GM23338 (cell line): ENCODE measurements around the gene CDKN2D.

Source experiments
- CREB1 ChIP-seq: fragments of 250-450 bp; sonication (Bioruptor Pico); IDR thresholded peaks from 2 replicates; pipeline ENCODE4 v1.5.0; 2020; ENCODE audit warnings: low read depth, mild to moderate bottlenecking, moderate library complexity
- CTCF ChIP-seq, 2 experiments: fragments of 200-600 bp in 1 of 2; sonication (generic) in 1 of 2; conservative IDR thresholded peaks; 2 replicates each; pipeline versions ENCODE4 v1.5.1 to v1.6.1; 2016 to 2017; ENCODE audit warnings: antibody characterized with exemption in 2 of 2, low read depth in 2 of 2, mild to moderate bottlenecking in 2 of 2, moderate library complexity in 1 of 2
- EZH2 ChIP-seq: fragments of 200-600 bp; sonication (generic); IDR thresholded peaks from one replicate; pipeline ENCODE4 v1.8.0; 2017; ENCODE audit warnings: antibody characterized with exemption, mild to moderate bottlenecking, low read depth; ENCODE audit not compliant: unreplicated experiment
- EZH2phosphoT487 ChIP-seq: fragments of 200-600 bp; sonication (generic); IDR thresholded peaks from one replicate; pipeline ENCODE4 v1.8.1; 2018; ENCODE audit warnings: antibody characterized with exemption; ENCODE audit not compliant: unreplicated experiment
- JUNB ChIP-seq: IDR thresholded peaks from one replicate; pipeline ENCODE4 v1.6.1; 2016; ENCODE audit warnings: antibody characterized with exemption; ENCODE audit not compliant: unreplicated experiment
- REST ChIP-seq: IDR thresholded peaks from one replicate; pipeline ENCODE4 v1.6.1; 2018; ENCODE audit warnings: antibody characterized with exemption; ENCODE audit not compliant: unreplicated experiment
- ZNF462 ChIP-seq: fragments of 250-450 bp; sonication (Bioruptor Pico); IDR thresholded peaks from 2 replicates; pipeline ENCODE4 v1.5.0; 2020; ENCODE audit warnings: mild to moderate bottlenecking, moderate library complexity

- TF ChIP-seq CTCF (conservative IDR thresholded peaks at IDR 0.05; ENCODE audit: low read depth in 2 of 2), result no peak
- TF ChIP-seq EZH2, result no peak
- no peak for TF ChIP-seq REST
- no peak for TF ChIP-seq EZH2phosphoT487
- no peak for TF ChIP-seq JUNB
- no peak for TF ChIP-seq CREB1 (CRISPR knock-in tag)
- no peak for TF ChIP-seq ZNF462 (CRISPR knock-in tag)
Observed at GRCh38 chr19:10557603-10558197, 11.1 kb downstream of the CDKN2D start.
